GM12891 (cell line): ENCODE results near the gene BAHD1.

ENCODE experiments used
- PAX5 ChIP-seq: IDR thresholded peaks from 2 replicates; pipeline ENCODE4 v1.6.1; 2011; ENCODE audit warnings: low read length, moderate library complexity, mild to moderate bottlenecking; ENCODE audit not compliant: insufficient read depth, severe bottlenecking
- POLR2A ChIP-seq: IDR thresholded peaks from 2 replicates; pipeline ENCODE4 v1.6.1; 2011; ENCODE audit warnings: low read depth, low read length, control low read depth
- POLR2AphosphoS5 ChIP-seq: IDR thresholded peaks from 2 replicates; pipeline ENCODE4 v1.6.1; 2011; ENCODE audit warnings: low read depth, low read length, control low read depth
- POU2F2 ChIP-seq: IDR thresholded peaks from 2 replicates; pipeline ENCODE4 v1.6.1; 2011; ENCODE audit warnings: low read depth, mild to moderate bottlenecking, control low read depth, low read length, moderate library complexity
- SPI1 ChIP-seq: IDR thresholded peaks from 2 replicates; pipeline ENCODE4 v1.6.1; 2011; ENCODE audit warnings: low read depth, low read length, control low read depth
- TAF1 ChIP-seq: IDR thresholded peaks from 2 replicates; pipeline ENCODE4 v1.6.1; 2011; ENCODE audit warnings: low read depth, low read length, control low read depth

DNA sequence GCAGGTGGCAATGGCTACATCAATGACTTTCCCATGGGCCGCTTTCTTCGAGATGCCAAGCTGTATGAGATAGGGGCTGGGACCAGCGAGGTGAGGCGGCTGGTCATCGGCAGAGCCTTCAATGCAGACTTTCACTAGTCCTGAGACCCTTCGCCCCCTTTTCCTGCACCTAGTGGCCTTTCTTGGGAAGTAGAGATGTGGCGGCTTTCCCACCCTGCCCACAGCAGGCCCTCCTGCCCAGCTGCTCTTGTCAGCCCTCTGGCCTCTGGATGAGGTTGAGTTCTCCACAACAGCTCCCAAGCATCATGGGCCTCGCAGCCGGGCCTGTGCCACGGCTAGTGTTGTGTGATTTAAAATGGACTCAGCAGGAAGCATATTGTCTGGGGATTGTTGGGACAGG, 22.6 kb upstream of the BAHD1 start:
- TF ChIP-seq POLR2AphosphoS5 (no peak), POLR2A (no peak), TAF1 (no peak), SPI1 (no peak), POU2F2 (no peak), PAX5 (no peak)
